ENCODE data around the gene SIPA1L3. TPM values are rescaled to one million over a fixed set of nuclear protein-coding genes. Genes with fewer than 3 reads are reported as not detected.
"Not testable (repeated sequence)": the region's sequence is repeated elsewhere in the genome, so short reads cannot be mapped to it uniquely, and the experiment has no call there.

SIPA1L3 gene
- total and polyA plus RNA-seq, 2 of the 13 experiments (the other 11 are each of a cell fraction or from before 2014, with no cell fraction given), result 5.5 to 7.7 TPM

DNA sequence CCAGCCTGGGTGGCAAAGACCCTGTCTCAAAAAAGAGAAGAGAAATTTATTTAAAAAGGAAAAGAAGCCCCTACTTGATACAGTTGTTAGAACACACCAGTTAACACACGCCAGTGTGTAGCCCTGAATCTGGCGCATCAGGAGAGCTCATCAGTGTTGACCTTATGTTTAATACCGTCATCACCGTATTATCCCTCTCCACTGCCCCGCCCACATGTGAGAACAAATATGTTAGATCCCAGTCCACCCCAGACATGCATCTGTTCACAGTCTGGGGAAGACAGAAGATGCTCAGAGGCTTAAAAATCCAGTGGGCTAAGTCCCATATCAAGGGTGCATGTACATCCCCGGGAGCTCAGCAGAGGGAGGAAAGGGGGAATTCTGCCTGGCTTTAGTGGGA, 161.8 kb downstream of the SIPA1L3 start (continued):
- no peak for TF ChIP-seq EP300 (IDR thresholded peaks at IDR 0.05; ENCODE audit: low read depth in 2 of 2, low read length in 2 of 2)
- no peak for TF ChIP-seq EP300 (CRISPR knock-in tag; IDR thresholded peaks at IDR 0.05; ENCODE audit: borderline replicate concordance)
- no peak for TF ChIP-seq ZFP82 (CRISPR knock-in tag; IDR thresholded peaks at IDR 0.05; ENCODE audit: borderline replicate concordance)
- TF ChIP-seq THAP11 (CRISPR knock-in tag; IDR thresholded peaks at IDR 0.05), result no peak
- no peak for TF ChIP-seq HDAC1 (CRISPR knock-in tag; IDR thresholded peaks at IDR 0.05)

DNA sequence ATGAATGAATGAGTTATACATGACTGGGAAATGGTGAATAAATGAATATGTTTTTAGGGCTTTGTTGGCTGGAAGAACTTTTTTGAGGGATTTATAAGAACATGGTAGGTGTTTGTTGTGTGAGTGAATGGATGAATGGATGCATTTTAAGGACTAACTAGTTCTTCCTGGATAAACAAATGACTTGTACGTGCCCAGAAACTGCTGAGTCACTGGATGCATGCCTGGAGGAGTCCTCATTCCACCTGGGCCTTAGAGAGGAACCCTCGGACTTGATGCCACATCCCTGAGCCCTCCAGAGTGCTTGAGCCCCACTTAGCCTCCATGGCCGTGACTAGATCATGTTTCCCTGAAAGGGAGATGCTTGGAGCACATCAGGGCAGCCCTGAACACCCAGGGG, 163.6 kb downstream of the SIPA1L3 start:
- H3K9ac ChIP-seq (ENCODE audit: insufficient read depth, low read depth, low read length), result no peak overlapping the region
- H3K79me2 ChIP-seq (ENCODE audit: insufficient read depth, low read length), result peaks cover 2% of the 10 kb centered on the region
- H3K4me1 ChIP-seq (ENCODE audit: insufficient read depth, low read length), result peaks cover 22% of the 10 kb centered on the region
- no peaks in the 10 kb centered on the region for H3K36me3 ChIP-seq (replicated peaks in 1 of 2; ENCODE audit: control insufficient read depth in 1 of 2, insufficient read depth in 2 of 2, low read length in 2 of 2)
- H3K4me3 ChIP-seq (replicated peaks in 1 of 3; ENCODE audit: insufficient read depth in 1 of 3, low read depth in 2 of 3, low read length in 3 of 3), result no peak overlapping the region
- H3K9me3 ChIP-seq (ENCODE audit: low read length), result no peaks in the 10 kb centered on the region
- 50% methylated on average over 1 of the region's 3 CpGs for WGBS (ENCODE audit: low lambda C conversion rate)
- TF ChIP-seq NFE2L2 (IDR thresholded peaks at IDR 0.05; ENCODE audit: low read length) (peak; percentile 95), ZNF605 (CRISPR knock-in tag; IDR thresholded peaks at IDR 0.05) (no peak), NFE2 (CRISPR knock-in tag; IDR thresholded peaks at IDR 0.05) (peak; percentile 30; the same call in 1 of the 2 replicates), MAFF (IDR thresholded peaks at IDR 0.05; ENCODE audit: low read depth, low read length) (peak; percentile 24; the same call in 1 of the 2 replicates), MAFK (conservative IDR thresholded peaks at IDR 0.05 in 1 of 2, IDR thresholded peaks at IDR 0.05 in 1 of 2; ENCODE audit: low read length in 2 of 2) (peak; percentile 59), MLXIP (CRISPR knock-in tag; IDR thresholded peaks at IDR 0.05; ENCODE audit: borderline replicate concordance) (no peak), ZNF841 (CRISPR knock-in tag; IDR thresholded peaks at IDR 0.05; ENCODE audit: borderline replicate concordance) (no peak), NCOA1 (CRISPR knock-in tag; IDR thresholded peaks at IDR 0.05) (no peak)
- FAIRE-seq (no peak), DNase-seq (ENCODE audit: low spot score) (no peak), ATAC-seq (no peak)
- in situ Hi-C loops (cut with HindIII; ENCODE audit: extremely low pct_ligation_motif_present, low pct_unique_long_range_greater_than_20kb), result loop anchor here (5.0 kb wide), 1 partner anchor 168 kb away; no protein-coding TSS in a partner anchor
- intact Hi-C loops (cut with micrococcal nuclease; ENCODE audit: unreplicated experiment), result no loop called here
- no peak overlapping the region for H3K27ac ChIP-seq (ENCODE audit: extremely low read length, insufficient read depth, low read length)
- BruUV-seq (replicated peaks), result no TSS peak
- H4K20me1 ChIP-seq (ENCODE audit: insufficient read depth, low read length), result no peaks in the 10 kb centered on the region
- no peak overlapping the region for H3K4me2 ChIP-seq (ENCODE audit: low read depth, low read length)
- ChIA-PET POLR2A (no interaction called here), CTCF (ENCODE audit: low intra/inter-chr PET ratio, low total read pairs) (no interaction called here)
- no peaks in the 10 kb centered on the region for H3K27me3 ChIP-seq (ENCODE audit: control insufficient read depth in 1 of 2, insufficient read depth in 2 of 2, low read length in 2 of 2)
- H2AFZ ChIP-seq (ENCODE audit: low read length), result no peak overlapping the region

DNA sequence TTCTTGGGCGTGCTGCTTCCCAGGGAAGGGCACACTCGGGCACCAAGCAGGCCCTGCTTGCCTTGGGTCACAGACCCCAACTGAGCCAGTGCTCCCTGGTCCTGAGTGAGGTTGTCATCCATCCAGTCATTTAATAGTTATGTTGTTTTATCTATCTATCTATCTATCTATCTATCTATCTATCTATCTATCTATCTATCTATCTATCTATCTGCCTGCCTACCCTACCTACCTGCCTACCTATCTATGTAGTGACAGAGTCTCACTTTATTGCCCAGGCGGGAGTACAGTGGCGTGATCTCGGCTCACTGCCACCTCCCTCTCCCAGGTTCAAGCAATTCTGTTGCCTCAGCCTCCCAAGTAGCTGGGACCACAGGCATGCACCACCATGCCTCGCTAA, 164.0 kb downstream of the SIPA1L3 start:
- H2AFZ ChIP-seq (ENCODE audit: low read length); ATAC-seq; DNase-seq (ENCODE audit: low spot score); H3K4me3 ChIP-seq (replicated peaks in 1 of 3; ENCODE audit: insufficient read depth in 1 of 3, low read depth in 2 of 3, low read length in 3 of 3); H3K9me3 ChIP-seq (ENCODE audit: low read length); CTCF ChIA-PET (ENCODE audit: low intra/inter-chr PET ratio, low total read pairs); intact Hi-C loops (cut with micrococcal nuclease; ENCODE audit: unreplicated experiment); H3K27ac ChIP-seq (ENCODE audit: extremely low read length, insufficient read depth, low read length); FAIRE-seq; POLR2A ChIA-PET; H3K36me3 ChIP-seq (replicated peaks in 1 of 2; ENCODE audit: control insufficient read depth in 1 of 2, insufficient read depth in 2 of 2, low read length in 2 of 2); H3K9ac ChIP-seq (ENCODE audit: insufficient read depth, low read depth, low read length); BruUV-seq (replicated peaks); H3K27me3 ChIP-seq (ENCODE audit: control insufficient read depth in 1 of 2, insufficient read depth in 2 of 2, low read length in 2 of 2); H4K20me1 ChIP-seq (ENCODE audit: insufficient read depth, low read length); H3K79me2 ChIP-seq (ENCODE audit: insufficient read depth, low read length); H3K4me2 ChIP-seq (ENCODE audit: low read depth, low read length): not testable (repeated sequence)
- in situ Hi-C loops (cut with HindIII; ENCODE audit: extremely low pct_ligation_motif_present, low pct_unique_long_range_greater_than_20kb), result loop anchor here (5.0 kb wide), 1 partner anchor 169 kb away; no protein-coding TSS in a partner anchor
- H3K4me1 ChIP-seq (ENCODE audit: insufficient read depth, low read length), result peaks cover 22% of the 10 kb centered on the region
- WGBS (ENCODE audit: low lambda C conversion rate), result 100% methylated on average over 6 of the region's 6 CpGs
